GM23338 (cell line): ENCODE measurements around the gene CLDN6. TPM values are rescaled to one million over a fixed set of nuclear protein-coding genes. Genes with fewer than 3 reads are reported as not detected.

Source experiments
- ATAC-seq: fragments of 200-7000 bp; cut with Tn5 transposase; 3 replicates; pipeline ENCODE4 v1.9.1; 2020
- DNase-seq: peaks from one replicate; pipeline ENCODE4 v3.0.0-alpha.2; 2015; ENCODE audit warnings: low spot score
- H2AFZ ChIP-seq: fragments of 200-600 bp; sonication (generic); 2 replicates; pipeline ENCODE4 v1.8.0; 2016; ENCODE audit warnings: antibody characterized with exemption, mild to moderate bottlenecking, moderate library complexity
- H3F3A ChIP-seq: fragments of 200-600 bp; sonication (generic); replicated peaks from 2 replicates; pipeline ENCODE4 v1.8.0; 2017; ENCODE audit warnings: antibody characterized with exemption, mixed run types, low read depth
- H3K27ac ChIP-seq: fragments of 200-600 bp; sonication (generic); 2 replicates; pipeline ENCODE4 v1.6.1; 2016; ENCODE audit warnings: low read depth
- H3K27me3 ChIP-seq: fragments of 200-600 bp; sonication (generic); 2 replicates; pipeline ENCODE4 v1.8.0; 2016; ENCODE audit warnings: mild to moderate bottlenecking, mixed run types, moderate library complexity; ENCODE audit not compliant: insufficient read depth
- H3K36me3 ChIP-seq: fragments of 200-600 bp; sonication (generic); 2 replicates; pipeline ENCODE4 v1.8.0; 2016; ENCODE audit warnings: mild to moderate bottlenecking; ENCODE audit not compliant: insufficient read depth
- H3K4me1 ChIP-seq: fragments of 200-600 bp; sonication (generic); 2 replicates; pipeline ENCODE4 v1.8.0; 2016; ENCODE audit warnings: mild to moderate bottlenecking, moderate library complexity; ENCODE audit not compliant: insufficient read depth
- H3K4me2 ChIP-seq: fragments of 200-600 bp; sonication (generic); 2 replicates; pipeline ENCODE4 v1.7.1; 2017; ENCODE audit warnings: mixed run types
- H3K4me3 ChIP-seq: fragments of 200-600 bp; sonication (generic); 2 replicates; pipeline ENCODE4 v1.6.1; 2016; ENCODE audit warnings: mixed run types
- H3K79me2 ChIP-seq: fragments of 200-600 bp; sonication (generic); replicated peaks from 2 replicates; pipeline ENCODE4 v1.8.0; 2017; ENCODE audit warnings: mild to moderate bottlenecking; ENCODE audit not compliant: insufficient read depth
- H3K9me2 ChIP-seq: fragments of 200-600 bp; sonication (generic); 2 replicates; pipeline ENCODE4 v1.8.0; 2017; ENCODE audit not compliant: insufficient read depth
- H4K20me1 ChIP-seq: fragments of 200-600 bp; sonication (generic); replicated peaks from 2 replicates; pipeline ENCODE4 v1.8.0; 2017; ENCODE audit warnings: mild to moderate bottlenecking; ENCODE audit not compliant: insufficient read depth
- H3K27ac Mint-ChIP-seq: 2 replicates; pipeline ENCODE4 v1.8.0; 2020; ENCODE audit warnings: inconsistent platforms, mild to moderate bottlenecking, moderate library complexity, mixed read lengths
- H3K27me3 Mint-ChIP-seq: 3 replicates; pipeline ENCODE4 v1.8.0; 2022; ENCODE audit warnings: low read depth, mild to moderate bottlenecking, moderate library complexity, mixed read lengths, inconsistent platforms; ENCODE audit not compliant: insufficient read depth, poor library complexity
- H3K36me3 Mint-ChIP-seq: 3 replicates; pipeline ENCODE4 v1.8.0; 2021; ENCODE audit warnings: low read depth, mild to moderate bottlenecking, inconsistent platforms, moderate library complexity, mixed read lengths
- H3K4me1 Mint-ChIP-seq: 3 replicates; pipeline ENCODE4 v1.8.0; 2020; ENCODE audit warnings: mild to moderate bottlenecking, inconsistent platforms, mixed read lengths
- H3K4me3 Mint-ChIP-seq: 3 replicates; pipeline ENCODE4 v1.8.0; 2021; ENCODE audit warnings: moderate library complexity, mild to moderate bottlenecking, inconsistent platforms, mixed read lengths
- H3K9me3 Mint-ChIP-seq: 3 replicates; pipeline ENCODE4 v1.8.0; 2020; ENCODE audit warnings: moderate library complexity, mild to moderate bottlenecking, inconsistent platforms, mixed read lengths
- CREB1 ChIP-seq: fragments of 250-450 bp; sonication (Bioruptor Pico); IDR thresholded peaks from 2 replicates; pipeline ENCODE4 v1.5.0; 2020; ENCODE audit warnings: low read depth, mild to moderate bottlenecking, moderate library complexity
- JUNB ChIP-seq: IDR thresholded peaks from one replicate; pipeline ENCODE4 v1.6.1; 2016; ENCODE audit warnings: antibody characterized with exemption; ENCODE audit not compliant: unreplicated experiment
- NANOG ChIP-seq: IDR thresholded peaks from 2 replicates; pipeline ENCODE4 v1.6.1; 2016; ENCODE audit warnings: antibody characterized with exemption, borderline replicate concordance
- POLR2AphosphoS5 ChIP-seq: IDR thresholded peaks from 2 replicates; pipeline ENCODE4 v1.6.1; 2016; ENCODE audit warnings: antibody characterized with exemption, low read depth
- ZNF114 ChIP-seq: fragments of 250-450 bp; sonication (Bioruptor Pico); IDR thresholded peaks from 2 replicates; pipeline ENCODE4 v1.5.0; 2020; ENCODE audit warnings: mild to moderate bottlenecking, moderate library complexity
- polyA plus RNA-seq: library from polyadenylated mRNA; unstranded; fragments of >200 nt; fragmentation: Nextera tagmentation; extraction: Ambion mirVana; gene quantifications from 2 replicates; pipeline ENCODE4 v1.2.1, GENCODE V29; 2016
- total RNA-seq: library from RNA; depleted of rRNA; stranded (reverse); fragments of >200 nt; shearing (Covaris generic); gene quantifications from 2 replicates; pipeline ENCODE4 v1.2.3, GENCODE V29; 2014
- TF ChIP-seq, protein P1 (sequence below): fragments of 250-450 bp; sonication (Bioruptor Pico); IDR thresholded peaks from 2 replicates; pipeline ENCODE4 v1.5.0; 2020; ENCODE audit warnings: mild to moderate bottlenecking, moderate library complexity
- TF ChIP-seq, protein P2 (sequence below): IDR thresholded peaks from 2 replicates; pipeline ENCODE4 v1.6.1; 2016; ENCODE audit warnings: antibody characterized with exemption
- TF ChIP-seq, protein P3 (sequence below), 2 experiments: fragments of 200-600 bp in 1 of 2; sonication (generic) in 1 of 2; conservative IDR thresholded peaks; 2 replicates each; pipeline versions ENCODE4 v1.5.1 to v1.6.1; 2016 to 2017; ENCODE audit warnings: antibody characterized with exemption in 2 of 2, low read depth in 2 of 2, mild to moderate bottlenecking in 2 of 2, moderate library complexity in 1 of 2

Gene CLDN6
- total and polyA plus RNA-seq, 2 experiments from 2014 or later = 537 to 1,028 TPM

DNA sequence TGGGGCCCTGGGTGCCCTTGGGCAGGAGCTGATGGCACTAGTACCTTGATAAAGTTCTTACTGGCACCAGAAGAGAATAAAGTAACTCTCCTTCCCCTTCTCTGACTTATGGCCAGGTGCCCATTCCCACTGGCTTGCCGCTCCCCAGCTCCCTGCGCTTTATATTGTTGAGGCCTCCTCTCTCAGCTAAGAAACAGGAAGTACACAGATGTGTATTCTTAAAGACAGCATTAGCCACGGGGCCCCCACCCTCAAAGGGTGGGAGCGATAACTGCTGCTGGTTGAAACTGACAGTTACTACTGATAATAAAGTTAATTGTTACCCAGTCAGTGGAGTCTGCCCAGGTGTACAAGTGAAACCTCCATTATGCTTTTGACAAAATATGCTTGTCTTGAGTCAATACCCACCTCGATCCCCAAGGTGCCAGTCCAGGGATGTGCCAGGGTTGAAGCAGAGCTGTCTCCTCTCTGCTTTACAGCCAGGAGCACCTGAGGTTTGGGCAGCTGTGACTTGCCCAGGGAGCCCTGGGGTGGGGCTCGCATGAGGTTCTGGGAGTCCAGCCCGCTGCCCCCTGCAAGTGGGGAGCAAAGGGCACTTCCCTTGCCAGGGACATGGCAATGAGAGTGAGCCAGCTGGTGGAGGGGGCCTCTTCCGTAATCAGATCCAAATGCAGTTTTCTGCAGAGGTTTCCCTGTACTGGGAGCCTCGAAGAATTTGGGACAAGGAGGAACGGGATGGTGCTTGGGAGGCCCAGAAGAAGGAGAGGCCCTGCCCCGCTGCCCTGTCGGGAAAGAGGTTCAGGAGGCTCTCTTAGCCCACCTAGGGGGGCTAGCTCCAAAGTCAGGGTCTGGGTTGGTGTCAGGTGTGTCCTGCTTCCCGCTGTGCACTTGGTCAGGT lies 10.7 kb downstream of the CLDN6 start:
- H3K4me3 ChIP-seq = peak overlapping the region; percentile 55

More for the DNA sequence above, 10.7 kb downstream of the CLDN6 start:
- H3K27me3 Mint-ChIP-seq = peaks cover 36% of the 10 kb centered on the region
- H3K79me2 ChIP-seq = no peaks in the 10 kb centered on the region; the same call in 1 of the 2 replicates
- H4K20me1 ChIP-seq = no peaks in the 10 kb centered on the region
- peak overlapping the region; percentile 82 for H3K4me3 Mint-ChIP-seq
- TF ChIP-seq, protein P1, sequence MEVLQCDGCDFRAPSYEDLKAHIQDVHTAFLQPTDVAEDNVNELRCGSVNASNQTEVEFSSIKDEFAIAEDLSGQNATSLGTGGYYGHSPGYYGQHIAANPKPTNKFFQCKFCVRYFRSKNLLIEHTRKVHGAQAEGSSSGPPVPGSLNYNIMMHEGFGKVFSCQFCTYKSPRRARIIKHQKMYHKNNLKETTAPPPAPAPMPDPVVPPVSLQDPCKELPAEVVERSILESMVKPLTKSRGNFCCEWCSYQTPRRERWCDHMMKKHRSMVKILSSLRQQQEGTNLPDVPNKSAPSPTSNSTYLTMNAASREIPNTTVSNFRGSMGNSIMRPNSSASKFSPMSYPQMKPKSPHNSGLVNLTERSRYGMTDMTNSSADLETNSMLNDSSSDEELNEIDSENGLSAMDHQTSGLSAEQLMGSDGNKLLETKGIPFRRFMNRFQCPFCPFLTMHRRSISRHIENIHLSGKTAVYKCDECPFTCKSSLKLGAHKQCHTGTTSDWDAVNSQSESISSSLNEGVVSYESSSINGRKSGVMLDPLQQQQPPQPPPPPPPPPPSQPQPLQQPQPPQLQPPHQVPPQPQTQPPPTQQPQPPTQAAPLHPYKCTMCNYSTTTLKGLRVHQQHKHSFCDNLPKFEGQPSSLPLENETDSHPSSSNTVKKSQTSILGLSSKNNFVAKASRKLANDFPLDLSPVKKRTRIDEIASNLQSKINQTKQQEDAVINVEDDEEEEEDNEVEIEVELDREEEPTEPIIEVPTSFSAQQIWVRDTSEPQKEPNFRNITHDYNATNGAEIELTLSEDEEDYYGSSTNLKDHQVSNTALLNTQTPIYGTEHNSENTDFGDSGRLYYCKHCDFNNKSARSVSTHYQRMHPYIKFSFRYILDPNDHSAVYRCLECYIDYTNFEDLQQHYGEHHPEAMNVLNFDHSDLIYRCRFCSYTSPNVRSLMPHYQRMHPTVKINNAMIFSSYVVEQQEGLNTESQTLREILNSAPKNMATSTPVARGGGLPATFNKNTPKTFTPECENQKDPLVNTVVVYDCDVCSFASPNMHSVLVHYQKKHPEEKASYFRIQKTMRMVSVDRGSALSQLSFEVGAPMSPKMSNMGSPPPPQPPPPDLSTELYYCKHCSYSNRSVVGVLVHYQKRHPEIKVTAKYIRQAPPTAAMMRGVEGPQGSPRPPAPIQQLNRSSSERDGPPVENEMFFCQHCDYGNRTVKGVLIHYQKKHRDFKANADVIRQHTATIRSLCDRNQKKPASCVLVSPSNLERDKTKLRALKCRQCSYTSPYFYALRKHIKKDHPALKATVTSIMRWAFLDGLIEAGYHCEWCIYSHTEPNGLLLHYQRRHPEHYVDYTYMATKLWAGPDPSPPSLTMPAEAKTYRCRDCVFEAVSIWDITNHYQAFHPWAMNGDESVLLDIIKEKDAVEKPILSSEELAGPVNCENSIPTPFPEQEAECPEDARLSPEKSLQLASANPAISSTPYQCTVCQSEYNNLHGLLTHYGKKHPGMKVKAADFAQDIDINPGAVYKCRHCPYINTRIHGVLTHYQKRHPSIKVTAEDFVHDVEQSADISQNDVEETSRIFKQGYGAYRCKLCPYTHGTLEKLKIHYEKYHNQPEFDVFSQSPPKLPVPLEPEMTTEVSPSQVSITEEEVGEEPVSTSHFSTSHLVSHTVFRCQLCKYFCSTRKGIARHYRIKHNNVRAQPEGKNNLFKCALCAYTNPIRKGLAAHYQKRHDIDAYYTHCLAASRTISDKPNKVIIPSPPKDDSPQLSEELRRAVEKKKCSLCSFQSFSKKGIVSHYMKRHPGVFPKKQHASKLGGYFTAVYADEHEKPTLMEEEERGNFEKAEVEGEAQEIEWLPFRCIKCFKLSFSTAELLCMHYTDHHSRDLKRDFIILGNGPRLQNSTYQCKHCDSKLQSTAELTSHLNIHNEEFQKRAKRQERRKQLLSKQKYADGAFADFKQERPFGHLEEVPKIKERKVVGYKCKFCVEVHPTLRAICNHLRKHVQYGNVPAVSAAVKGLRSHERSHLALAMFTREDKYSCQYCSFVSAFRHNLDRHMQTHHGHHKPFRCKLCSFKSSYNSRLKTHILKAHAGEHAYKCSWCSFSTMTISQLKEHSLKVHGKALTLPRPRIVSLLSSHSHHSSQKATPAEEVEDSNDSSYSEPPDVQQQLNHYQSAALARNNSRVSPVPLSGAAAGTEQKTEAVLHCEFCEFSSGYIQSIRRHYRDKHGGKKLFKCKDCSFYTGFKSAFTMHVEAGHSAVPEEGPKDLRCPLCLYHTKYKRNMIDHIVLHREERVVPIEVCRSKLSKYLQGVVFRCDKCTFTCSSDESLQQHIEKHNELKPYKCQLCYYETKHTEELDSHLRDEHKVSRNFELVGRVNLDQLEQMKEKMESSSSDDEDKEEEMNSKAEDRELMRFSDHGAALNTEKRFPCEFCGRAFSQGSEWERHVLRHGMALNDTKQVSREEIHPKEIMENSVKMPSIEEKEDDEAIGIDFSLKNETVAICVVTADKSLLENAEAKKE = no peak
- TF ChIP-seq JUNB (no peak), POLR2AphosphoS5 (no peak), CREB1 (CRISPR knock-in tag) (no peak), ZNF114 (CRISPR knock-in tag) (no peak), NANOG (no peak)
- TF ChIP-seq, protein P2, sequence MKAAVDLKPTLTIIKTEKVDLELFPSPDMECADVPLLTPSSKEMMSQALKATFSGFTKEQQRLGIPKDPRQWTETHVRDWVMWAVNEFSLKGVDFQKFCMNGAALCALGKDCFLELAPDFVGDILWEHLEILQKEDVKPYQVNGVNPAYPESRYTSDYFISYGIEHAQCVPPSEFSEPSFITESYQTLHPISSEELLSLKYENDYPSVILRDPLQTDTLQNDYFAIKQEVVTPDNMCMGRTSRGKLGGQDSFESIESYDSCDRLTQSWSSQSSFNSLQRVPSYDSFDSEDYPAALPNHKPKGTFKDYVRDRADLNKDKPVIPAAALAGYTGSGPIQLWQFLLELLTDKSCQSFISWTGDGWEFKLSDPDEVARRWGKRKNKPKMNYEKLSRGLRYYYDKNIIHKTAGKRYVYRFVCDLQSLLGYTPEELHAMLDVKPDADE = no peak
- TF ChIP-seq, protein P3, sequence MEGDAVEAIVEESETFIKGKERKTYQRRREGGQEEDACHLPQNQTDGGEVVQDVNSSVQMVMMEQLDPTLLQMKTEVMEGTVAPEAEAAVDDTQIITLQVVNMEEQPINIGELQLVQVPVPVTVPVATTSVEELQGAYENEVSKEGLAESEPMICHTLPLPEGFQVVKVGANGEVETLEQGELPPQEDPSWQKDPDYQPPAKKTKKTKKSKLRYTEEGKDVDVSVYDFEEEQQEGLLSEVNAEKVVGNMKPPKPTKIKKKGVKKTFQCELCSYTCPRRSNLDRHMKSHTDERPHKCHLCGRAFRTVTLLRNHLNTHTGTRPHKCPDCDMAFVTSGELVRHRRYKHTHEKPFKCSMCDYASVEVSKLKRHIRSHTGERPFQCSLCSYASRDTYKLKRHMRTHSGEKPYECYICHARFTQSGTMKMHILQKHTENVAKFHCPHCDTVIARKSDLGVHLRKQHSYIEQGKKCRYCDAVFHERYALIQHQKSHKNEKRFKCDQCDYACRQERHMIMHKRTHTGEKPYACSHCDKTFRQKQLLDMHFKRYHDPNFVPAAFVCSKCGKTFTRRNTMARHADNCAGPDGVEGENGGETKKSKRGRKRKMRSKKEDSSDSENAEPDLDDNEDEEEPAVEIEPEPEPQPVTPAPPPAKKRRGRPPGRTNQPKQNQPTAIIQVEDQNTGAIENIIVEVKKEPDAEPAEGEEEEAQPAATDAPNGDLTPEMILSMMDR (conservative IDR thresholded peaks at IDR 0.05; ENCODE audit: low read depth in 2 of 2) = peak in 1 of 2 experiments; percentile 24; a peak in 1 of 4 replicates
- no peak overlapping the region for H2AFZ ChIP-seq
- H3K36me3 Mint-ChIP-seq = peaks cover 13% of the 10 kb centered on the region
- H3K4me1 Mint-ChIP-seq = peaks cover 44% of the 10 kb centered on the region
- H3K27ac Mint-ChIP-seq = peak overlapping the region; percentile 100
- no peaks in the 10 kb centered on the region for H3K36me3 ChIP-seq
- no peaks in the 10 kb centered on the region for H3K9me2 ChIP-seq
- H3K27me3 ChIP-seq = peaks cover 11% of the 10 kb centered on the region
- peak overlapping the region; percentile 100 for H3K27ac ChIP-seq
- DNase-seq (peak; percentile 86), ATAC-seq (peak; percentile 3)
- H3F3A ChIP-seq = peaks cover 37% of the 10 kb centered on the region
- no peaks in the 10 kb centered on the region for H3K9me3 Mint-ChIP-seq
- peaks cover 63% of the 10 kb centered on the region for H3K4me1 ChIP-seq
- peak overlapping the region; percentile 90 for H3K4me2 ChIP-seq
